ENCODE results near the gene CCDC34. TPM values are rescaled to one million over a fixed set of nuclear protein-coding genes. Genes with fewer than 3 reads are reported as not detected.

CCDC34 gene
- total and polyA plus RNA-seq, 2 of the 8 experiments (the other 6 are each of a cell fraction or from before 2014, with no cell fraction given), result 7.7 to 24.3 TPM

- H3K79me1 ChIP-seq (ENCODE audit: low read depth, low read length), result peaks cover 12% of the 10 kb centered on the region; the same call in 1 of the 2 replicates
- H3K4ac ChIP-seq (replicated peaks; ENCODE audit: insufficient read length, low read depth, low read length), result no peak overlapping the region
- H3K27ac ChIP-seq (ENCODE audit: low read depth, low read length), result no peak overlapping the region
- no peaks in the 10 kb centered on the region for H3K27me3 ChIP-seq (replicated peaks in 1 of 4; ENCODE audit: control insufficient read depth in 3 of 4, extremely low read depth in 1 of 4, insufficient read depth in 3 of 4, low read length in 3 of 4)
- H3K36me3 ChIP-seq (ENCODE audit: control insufficient read depth in 2 of 4, insufficient read depth in 4 of 4, low read length in 3 of 4), result peaks cover 0 to 10% (median 4%) of the 10 kb centered on the region in 4 experiments; a peak in 5 of 8 replicates
- H3K4me3 ChIP-seq (ENCODE audit: extremely low read depth in 1 of 4, insufficient read depth in 2 of 4, low read depth in 3 of 4, low read length in 4 of 4), result no peak overlapping the region
- ChIA-PET POLR2A (ENCODE audit: partially characterized antibody) (interaction anchor here (0.8 to 1.0 kb wide), 2 partner anchors 82 to 154 kb away, joined by 3 read pairs; no protein-coding TSS in a partner anchor), CTCF (ENCODE audit: partially characterized antibody) (interaction anchor here (1.0 to 1.1 kb wide), 2 partner anchors 9 to 30 kb away, joined by 3 read pairs; no protein-coding TSS in a partner anchor)
- no peaks in the 10 kb centered on the region for H3K23me2 ChIP-seq (ENCODE audit: low read depth, low read length)
- no peak for FAIRE-seq
- H4K91ac ChIP-seq (replicated peaks; ENCODE audit: insufficient read length, low read length), result no peak overlapping the region
- H3K79me2 ChIP-seq (ENCODE audit: control insufficient read depth in 1 of 2, insufficient read depth in 2 of 2, low read length in 2 of 2), result peaks cover 3 to 34% of the 10 kb centered on the region in 2 experiments; a peak in 3 of 4 replicates
- no peak overlapping the region for H2BK5ac ChIP-seq (ENCODE audit: low read depth, low read length)
- no peak overlapping the region for H2BK12ac ChIP-seq (ENCODE audit: low read depth, low read length)
- no peak overlapping the region for H3K4me2 ChIP-seq (ENCODE audit: insufficient read depth in 1 of 2, low read depth in 2 of 2, low read length in 2 of 2)
- H3K4me1 ChIP-seq (replicated peaks in 1 of 4; ENCODE audit: control insufficient read depth in 3 of 4, insufficient read depth in 4 of 4, low read length in 3 of 4), result peaks cover 0 to 16% (median 10%) of the 10 kb centered on the region in 4 experiments; a peak in 4 of 7 replicates
- H3K9me3 ChIP-seq (ENCODE audit: insufficient read depth in 2 of 2, low read depth in 1 of 2, low read length in 1 of 2), result no peaks in the 10 kb centered on the region
- no peak overlapping the region for H2BK20ac ChIP-seq (ENCODE audit: low read length)
- peaks cover 10 to 21% of the 10 kb centered on the region in 2 experiments for H4K20me1 ChIP-seq (replicated peaks in 1 of 2; ENCODE audit: control insufficient read depth in 1 of 2, insufficient read depth in 2 of 2, low read length in 2 of 2)
- H3K9ac ChIP-seq (replicated peaks in 1 of 4; ENCODE audit: extremely low read depth in 1 of 4, low read depth in 3 of 4, low read length in 3 of 4), result no peak overlapping the region; a peak in 1 of 7 replicates
- H2AFZ ChIP-seq (ENCODE audit: low read length), result no peak overlapping the region
- no peak overlapping the region for H3K23ac ChIP-seq (ENCODE audit: insufficient read length)
- H2AK5ac ChIP-seq (ENCODE audit: low read depth, low read length), result no peak overlapping the region
- WGBS, 2 experiments (ENCODE audit: extremely low coverage in 1 of 2, insufficient coverage in 1 of 2, insufficient read length in 1 of 2, insufficient replicate concordance in 2 of 2, low coverage in 1 of 2, low lambda C conversion rate in 2 of 2, missing lambda C conversion rate in 1 of 2), result 87% methylated on average over 9 of the region's 9 CpGs; no CpG with 5 or more reads in 1 of the 2 experiments
- no peak overlapping the region for H3K14ac ChIP-seq (ENCODE audit: insufficient read length)
- H3K56ac ChIP-seq (replicated peaks; ENCODE audit: insufficient read length, low read depth, low read length), result no peak overlapping the region
- H4K5ac ChIP-seq (ENCODE audit: insufficient read length, low read depth, low read length), result no peak overlapping the region
- H2BK15ac ChIP-seq (ENCODE audit: low read length), result no peak overlapping the region
- no peak overlapping the region for H4K8ac ChIP-seq (ENCODE audit: extremely low read depth, insufficient read depth, low read length)
- no peak overlapping the region for H2BK120ac ChIP-seq (replicated peaks; ENCODE audit: low read depth, low read length)
- H3K18ac ChIP-seq (ENCODE audit: extremely low read depth, low read length), result no peak overlapping the region
- DNase-seq (ENCODE audit: low read depth in 1 of 2, low spot score in 2 of 2), result no peak
- TF ChIP-seq EP300 (IDR thresholded peaks at IDR 0.05; ENCODE audit: borderline replicate concordance in 1 of 2, low read depth in 2 of 2, low read length in 2 of 2) (no peak), JUND (IDR thresholded peaks at IDR 0.05; ENCODE audit: low read length) (no peak), POU5F1 (IDR thresholded peaks at IDR 0.05; ENCODE audit: low read depth, low read length) (no peak), BRCA1 (IDR thresholded peaks at IDR 0.05; ENCODE audit: low read depth, low read length) (no peak), NANOG (IDR thresholded peaks at IDR 0.05; ENCODE audit: insufficient read depth, low read depth, low read length, poor library complexity, severe bottlenecking) (no peak), SRF (IDR thresholded peaks at IDR 0.05; ENCODE audit: low read depth, low read length) (no peak), CTCF (IDR thresholded peaks at IDR 0.05; ENCODE audit: control extremely low read depth in 1 of 3, insufficient read depth in 1 of 3, low read depth in 1 of 3, low read length in 3 of 3) (no peak), CEBPB (IDR thresholded peaks at IDR 0.05; ENCODE audit: low read depth, low read length) (no peak), SIX5 (IDR thresholded peaks at IDR 0.05; ENCODE audit: low read depth, low read length) (no peak), TBP (IDR thresholded peaks at IDR 0.05; ENCODE audit: low read depth, low read length) (no peak)
These were observed 34.8 kb upstream of the CCDC34 start for GRCh38 chr11:27397624-27398399.

Data from H1 (cell line).